GM12872 (cell line): ENCODE results near the gene FOXP1.

Experiments used
- CTCF ChIP-seq: IDR thresholded peaks from 3 replicates; pipeline ENCODE4 v1.5.1; 2011; ENCODE audit warnings: low read depth, mild to moderate bottlenecking, low read length, moderate library complexity; ENCODE audit not compliant: insufficient read depth

The FOXP1 gene

GRCh38 chr3:71581457-71582035 lies 2.0 kb downstream of the FOXP1 start:
- TF ChIP-seq CTCF, result no peak

DNA sequence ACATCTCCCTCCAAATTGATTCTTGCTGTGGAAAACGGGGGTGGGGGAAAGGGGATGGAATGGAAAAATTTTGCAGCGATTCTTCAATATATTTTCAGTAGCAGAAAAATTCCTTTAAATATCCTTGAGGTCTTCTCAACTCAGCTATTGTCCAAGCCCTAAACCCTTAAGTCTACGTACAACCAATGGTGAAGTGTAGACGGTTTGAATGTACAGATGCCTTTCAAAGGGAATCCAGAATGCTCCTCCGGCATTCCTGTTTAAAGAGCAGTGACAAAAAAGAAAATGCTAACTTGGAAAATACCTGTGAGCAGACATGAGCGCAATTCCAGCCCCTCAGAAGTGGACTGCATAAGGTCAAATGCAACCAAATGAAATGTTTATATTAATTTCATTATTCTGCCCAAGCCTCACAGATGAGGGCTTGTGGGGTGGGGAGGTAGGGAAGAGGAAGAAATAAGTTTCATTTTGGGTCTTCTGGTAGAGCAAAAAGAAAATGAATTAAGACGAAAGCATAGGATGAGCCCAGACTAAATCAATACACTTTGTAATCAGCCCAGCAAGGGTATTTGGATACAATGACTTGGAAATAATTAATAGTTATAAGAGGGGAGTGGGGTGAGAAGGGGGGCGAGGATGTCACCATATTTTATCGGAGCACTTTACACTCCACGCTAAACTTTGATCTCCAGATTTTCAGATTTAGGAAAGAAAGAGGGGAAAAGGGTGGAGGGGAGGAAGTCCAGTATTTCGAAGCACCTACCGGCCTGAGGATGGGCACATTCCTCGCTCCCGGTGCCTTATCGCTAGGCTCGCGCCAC lies 2.7 kb downstream of the FOXP1 start:
- no peak for TF ChIP-seq CTCF

- no peak for TF ChIP-seq CTCF
Observed at GRCh38 chr3:71579935-71580406, 3.6 kb downstream of the FOXP1 start.

DNA sequence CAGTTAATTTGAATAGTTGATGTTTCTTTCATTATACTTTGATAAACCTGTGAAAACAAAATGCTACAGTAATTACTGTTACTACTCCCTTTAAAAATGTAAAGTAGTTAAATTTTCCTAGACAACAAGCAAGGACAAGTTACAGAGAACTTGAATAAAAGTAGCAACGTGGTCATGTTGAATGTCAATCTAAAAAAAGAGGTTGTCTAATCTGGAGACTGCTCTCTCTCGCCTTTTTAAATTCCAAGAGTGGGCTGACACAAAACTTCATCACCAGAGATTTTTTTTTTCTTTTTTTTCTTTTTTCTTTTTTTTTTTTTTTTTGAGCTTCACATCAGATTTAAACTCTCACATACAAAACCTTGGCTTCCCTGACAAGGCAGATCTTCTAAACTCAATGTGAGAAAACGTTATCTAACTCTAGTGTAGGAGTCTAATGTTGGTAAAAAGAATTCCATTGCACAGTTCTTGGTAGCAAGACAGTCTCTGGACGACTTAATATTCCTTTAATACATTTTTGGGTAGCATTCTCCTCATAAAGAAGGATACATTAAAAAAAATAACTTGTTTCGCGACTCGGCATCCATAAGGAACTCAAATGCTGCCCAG lies 4.1 kb downstream of the FOXP1 start:
- no peak for TF ChIP-seq CTCF

- TF ChIP-seq CTCF, result no peak
Observed at GRCh38 chr3:71578054-71578751, 5.3 kb downstream of the FOXP1 start.

DNA sequence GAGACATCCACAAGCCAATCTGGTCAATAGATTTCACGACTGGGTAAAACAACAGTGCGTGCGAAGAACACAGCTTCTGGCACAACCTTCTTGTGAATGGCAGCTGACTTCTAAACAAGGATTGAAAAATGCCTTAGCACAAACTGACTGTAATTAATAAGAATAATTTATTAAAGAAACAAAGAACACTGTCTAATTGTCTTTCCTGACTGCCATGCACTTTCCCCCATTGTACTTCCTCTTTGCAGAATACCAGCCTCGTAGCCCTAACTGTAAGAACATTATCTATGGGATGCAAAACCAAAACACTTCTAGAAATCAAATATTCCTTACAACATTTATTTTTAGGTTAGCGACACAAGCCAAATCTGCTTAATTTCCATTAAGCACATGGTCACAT lies 6.5 kb downstream of the FOXP1 start:
- TF ChIP-seq CTCF, result no peak

GRCh38 chr3:71575433-71575832 lies 8.1 kb downstream of the FOXP1 start:
- TF ChIP-seq CTCF, result no peak
